SK-N-MC (cell line): ENCODE data around the gene PRKN.

Experiments
- EZH2 ChIP-seq: fragments of 200-600 bp; sonication (generic); IDR thresholded peaks from one replicate; pipeline ENCODE4 v1.6.1; 2017; ENCODE audit warnings: antibody characterized with exemption
- POLR2AphosphoS5 ChIP-seq: IDR thresholded peaks from 2 replicates; pipeline ENCODE4 v1.6.1; 2012; ENCODE audit warnings: mild to moderate bottlenecking, low read depth, low read length, borderline replicate concordance

GRCh38 chr6:161549977-161550655 lies 1177.5 kb downstream of the PRKN start:
- no peak for TF ChIP-seq EZH2
- TF ChIP-seq POLR2AphosphoS5: no peak
